Embryonic facial prominence (tissue), 1 donor: ENCODE measurements around the gene CDH3.

Experiments
- DNase-seq: peaks from one replicate; pipeline ENCODE4 v3.0.0-alpha.2; 2016; ENCODE audit errors: extremely low spot score

CDH3 gene

GRCh38 chr16:68644715-68645493 lies at the start of gene CDH3:
Gene CDH3 (plus strand): TSS chr16:68645310. CDS start chr16:68645380, 70 bp downstream.
- no peak for DNase-seq

GRCh38 chr16:68596266-68596665 lies 48.8 kb upstream of the CDH3 start:
- DNase-seq: no peak

GRCh38 chr16:68599586-68599985 lies 45.5 kb upstream of the CDH3 start:
- DNase-seq: no peak

- no peak for DNase-seq
Measured at GRCh38 chr16:68605746-68606145, 39.4 kb upstream of the CDH3 start.

GRCh38 chr16:68607443-68607842 lies 37.7 kb upstream of the CDH3 start:
- DNase-seq: no peak

- DNase-seq: no peak
Measured at GRCh38 chr16:68608330-68608729, 36.8 kb upstream of the CDH3 start.

GRCh38 chr16:68612996-68613395 lies 32.1 kb upstream of the CDH3 start:
- no peak for DNase-seq

GRCh38 chr16:68617734-68618133 lies 27.4 kb upstream of the CDH3 start:
- no peak for DNase-seq

- DNase-seq: no peak
Measured at GRCh38 chr16:68626557-68626956, 18.6 kb upstream of the CDH3 start.

- no peak for DNase-seq
Measured at GRCh38 chr16:68627951-68628425, 17.1 kb upstream of the CDH3 start.

GRCh38 chr16:68629351-68629910 lies 15.7 kb upstream of the CDH3 start:
- DNase-seq: no peak

GRCh38 chr16:68636064-68636560 lies 9.0 kb upstream of the CDH3 start:
- no peak for DNase-seq

- DNase-seq: no peak
Measured at GRCh38 chr16:68636818-68637217, 8.3 kb upstream of the CDH3 start.

- DNase-seq: no peak
Measured at GRCh38 chr16:68640972-68641371, 4.1 kb upstream of the CDH3 start.

- no peak for DNase-seq
Measured at GRCh38 chr16:68642047-68642435, 3.1 kb upstream of the CDH3 start.

GRCh38 chr16:68642436-68643101 lies 2.5 kb upstream of the CDH3 start:
- no peak for DNase-seq

GRCh38 chr16:68643227-68643626 lies 1.9 kb upstream of the CDH3 start:
- DNase-seq: no peak

- no peak for DNase-seq
Measured at GRCh38 chr16:68643847-68644246, 1.3 kb upstream of the CDH3 start.

- no peak for DNase-seq
Measured at GRCh38 chr16:68644296-68644695, 814 bp upstream of the CDH3 start.

- no peak for DNase-seq
Measured at GRCh38 chr16:68645494-68646388, 631 bp downstream of the CDH3 start.

- no peak for DNase-seq
Measured at GRCh38 chr16:68646953-68647659, 2.0 kb downstream of the CDH3 start.
